ELF-1 (cell line): ENCODE results near the gene TIMMDC1.
"Not testable (repeated sequence)": the region's sequence is repeated elsewhere in the genome, so short reads cannot be mapped to it uniquely, and the experiment has no call there.

Experiments
- DNase-seq: peaks from one replicate; pipeline ENCODE4 v3.0.0-alpha.2; 2016; ENCODE audit warnings: low read depth, low spot score

The TIMMDC1 gene

GRCh38 chr3:119555929-119556328, 57.6 kb downstream of the TIMMDC1 start:
- DNase-seq = no peak

- DNase-seq = no peak
Observed at GRCh38 chr3:119557192-119557876, 59.0 kb downstream of the TIMMDC1 start.

- DNase-seq = no peak
Observed at GRCh38 chr3:119557877-119558269, 59.5 kb downstream of the TIMMDC1 start.

- no peak for DNase-seq
Observed at GRCh38 chr3:119558626-119559317, 60.4 kb downstream of the TIMMDC1 start.

GRCh38 chr3:119559441-119559963, 61.2 kb downstream of the TIMMDC1 start, which contains the start of gene CD80:
Gene CD80 (minus strand): TSS chr3:119559614. CDS start chr3:119557728, 1,886 bp downstream.
- peak; percentile 70 for DNase-seq

GRCh38 chr3:119560160-119560559, 61.8 kb downstream of the TIMMDC1 start:
- no peak for DNase-seq

- DNase-seq = no peak
Observed at GRCh38 chr3:119562307-119562961, 64.1 kb downstream of the TIMMDC1 start.

- not testable (repeated sequence) for DNase-seq
Observed at GRCh38 chr3:119563334-119563733, 65.0 kb downstream of the TIMMDC1 start.

- DNase-seq = no peak
Observed at GRCh38 chr3:119569156-119569555, 70.8 kb downstream of the TIMMDC1 start.

GRCh38 chr3:119570229-119570628, 71.9 kb downstream of the TIMMDC1 start:
- DNase-seq = no peak

GRCh38 chr3:119571230-119571629, 72.9 kb downstream of the TIMMDC1 start:
- DNase-seq = peak; percentile 33

- DNase-seq = no peak
Observed at GRCh38 chr3:119571688-119572087, 73.3 kb downstream of the TIMMDC1 start.
